ENCODE data around the gene ZNF792. TPM values are rescaled to one million over a fixed set of nuclear protein-coding genes. Genes with fewer than 3 reads are reported as not detected.

ZNF792 gene
- total and polyA plus RNA-seq, 2 of the 4 experiments (the other 2 are of a cell fraction): 1.5 to 4.8 TPM

GRCh38 chr19:34925278-34925855 lies 38.7 kb downstream of the ZNF792 start:
- BruUV-seq (replicated peaks): no TSS peak
- Histone ChIP-seq H3K27me3 (ENCODE audit: control insufficient read depth, insufficient read depth, low read length) (no peaks in the 10 kb centered on the region), H3K9me1 (ENCODE audit: insufficient read depth, low read length) (no peaks in the 10 kb centered on the region), H3K4me2 (ENCODE audit: low read depth, low read length) (no peak overlapping the region), H3K4ac (ENCODE audit: low read depth, low read length) (no peak overlapping the region), H2BK5ac (ENCODE audit: low read depth, low read length, poor library complexity, severe bottlenecking) (no peak overlapping the region), H3K56ac (ENCODE audit: extremely low read depth, insufficient read depth, low read length) (no peak overlapping the region), H4K8ac (ENCODE audit: low read depth in 2 of 2, low read length in 2 of 2) (no peak overlapping the region), H2BK120ac (ENCODE audit: low read depth, low read length) (no peak overlapping the region), H3K27ac (ENCODE audit: insufficient read depth, low read length) (no peak overlapping the region), H3K23ac (ENCODE audit: low read depth, low read length) (no peak overlapping the region), H4K91ac (ENCODE audit: insufficient read depth, low read depth, low read length) (no peak overlapping the region), H4K20me1 (ENCODE audit: insufficient read depth, low read length) (no peaks in the 10 kb centered on the region), H3K36me3 (ENCODE audit: control insufficient read depth, insufficient read depth, low read length) (no peaks in the 10 kb centered on the region), H2AK9ac (replicated peaks; ENCODE audit: low read depth, low read length, poor library complexity) (no peak overlapping the region), H3K79me1 (ENCODE audit: low read depth in 1 of 2, low read length in 2 of 2) (peaks cover 0 to 3% of the 10 kb centered on the region in 2 experiments; a peak in 2 of 4 replicates), H3K4me1 (ENCODE audit: control insufficient read depth, insufficient read depth, low read length) (no peaks in the 10 kb centered on the region), H3K18ac (ENCODE audit: low read depth, low read length) (no peak overlapping the region), H3K14ac (replicated peaks; ENCODE audit: low read depth, low read length) (no peak overlapping the region), H4K5ac (ENCODE audit: low read depth, low read length) (no peak overlapping the region), H2AK5ac (ENCODE audit: low read depth, low read length) (no peak overlapping the region), H3K4me3 (ENCODE audit: insufficient read depth, low read depth, low read length) (no peak overlapping the region), H2BK20ac (ENCODE audit: low read depth, low read length) (no peak overlapping the region), H3K9ac (ENCODE audit: low read depth, low read length) (no peak overlapping the region), H3K9me3 (ENCODE audit: control insufficient read depth, insufficient read depth, low read length) (no peaks in the 10 kb centered on the region), H2BK15ac (ENCODE audit: low read depth, low read length) (no peak overlapping the region), H2AFZ (replicated peaks; ENCODE audit: low read length, poor library complexity) (no peak overlapping the region)
- TF ChIP-seq NFE2L2 (IDR thresholded peaks at IDR 0.05; ENCODE audit: low read depth, low read length): no peak
- TF ChIP-seq, protein P1, sequence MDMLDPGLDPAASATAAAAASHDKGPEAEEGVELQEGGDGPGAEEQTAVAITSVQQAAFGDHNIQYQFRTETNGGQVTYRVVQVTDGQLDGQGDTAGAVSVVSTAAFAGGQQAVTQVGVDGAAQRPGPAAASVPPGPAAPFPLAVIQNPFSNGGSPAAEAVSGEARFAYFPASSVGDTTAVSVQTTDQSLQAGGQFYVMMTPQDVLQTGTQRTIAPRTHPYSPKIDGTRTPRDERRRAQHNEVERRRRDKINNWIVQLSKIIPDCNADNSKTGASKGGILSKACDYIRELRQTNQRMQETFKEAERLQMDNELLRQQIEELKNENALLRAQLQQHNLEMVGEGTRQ (IDR thresholded peaks at IDR 0.05; ENCODE audit: low read depth, low read length): no peak
- no peak for TF ChIP-seq SMC3 (IDR thresholded peaks at IDR 0.05; ENCODE audit: low read depth, low read length)
- TF ChIP-seq, protein P2, sequence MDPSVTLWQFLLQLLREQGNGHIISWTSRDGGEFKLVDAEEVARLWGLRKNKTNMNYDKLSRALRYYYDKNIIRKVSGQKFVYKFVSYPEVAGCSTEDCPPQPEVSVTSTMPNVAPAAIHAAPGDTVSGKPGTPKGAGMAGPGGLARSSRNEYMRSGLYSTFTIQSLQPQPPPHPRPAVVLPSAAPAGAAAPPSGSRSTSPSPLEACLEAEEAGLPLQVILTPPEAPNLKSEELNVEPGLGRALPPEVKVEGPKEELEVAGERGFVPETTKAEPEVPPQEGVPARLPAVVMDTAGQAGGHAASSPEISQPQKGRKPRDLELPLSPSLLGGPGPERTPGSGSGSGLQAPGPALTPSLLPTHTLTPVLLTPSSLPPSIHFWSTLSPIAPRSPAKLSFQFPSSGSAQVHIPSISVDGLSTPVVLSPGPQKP (IDR thresholded peaks at IDR 0.05; ENCODE audit: borderline replicate concordance, low read depth, low read length): no peak
- TF ChIP-seq RFX5 (IDR thresholded peaks at IDR 0.05; ENCODE audit: low read depth, low read length): no peak
- no peak for TF ChIP-seq MXI1 (IDR thresholded peaks at IDR 0.05; ENCODE audit: borderline replicate concordance, low read depth, low read length)
- TF ChIP-seq CHD1 (IDR thresholded peaks at IDR 0.05; ENCODE audit: low read depth, low read length): no peak
- no peak for TF ChIP-seq RCOR1 (IDR thresholded peaks at IDR 0.05; ENCODE audit: insufficient replicate concordance, low read length)
- TF ChIP-seq MAFK (IDR thresholded peaks at IDR 0.05; ENCODE audit: low read depth, low read length): no peak
- no peak for TF ChIP-seq CEBPB (IDR thresholded peaks at IDR 0.05; ENCODE audit: low read depth, low read length)
- no peak for TF ChIP-seq FOS (IDR thresholded peaks at IDR 0.05; ENCODE audit: low read depth, low read length)
- dilution Hi-C loops (cut with HindIII; ENCODE audit: low sequenced_read_pairs, unreplicated experiment): no loop called here
- ChIA-PET CTCF (no interaction called here), POLR2A (ENCODE audit: unreplicated experiment) (no interaction called here)
- ATAC-seq (ENCODE audit: low read depth) (no peak), DNase-seq (no peak)
- intact Hi-C loops (cut with micrococcal nuclease): loop anchor here (5.0 kb wide), 2 partner anchors 63 to 153 kb away; partner anchors contain the start of gene ZNF599
- WGBS, 2 experiments (ENCODE audit: extremely low coverage in 2 of 2, insufficient read length in 1 of 2): 73% methylated on average over 3 of the region's 15 CpGs; no CpG with 5 or more reads in 1 of the 2 experiments
- in situ Hi-C loops (cut with MboI; ENCODE audit: low sequenced_read_pairs): no loop called here

Data from IMR-90 (cell line).